ENCODE results near the gene LCOR. TPM values are rescaled to one million over a fixed set of nuclear protein-coding genes. Genes with fewer than 3 reads are reported as not detected.

LCOR gene
- total and polyA plus RNA-seq, 9 of the 15 experiments (the other 6 are each of a cell fraction or from before 2014, with no cell fraction given): 3.6 to 25.2 (median 14.4) TPM

DNA sequence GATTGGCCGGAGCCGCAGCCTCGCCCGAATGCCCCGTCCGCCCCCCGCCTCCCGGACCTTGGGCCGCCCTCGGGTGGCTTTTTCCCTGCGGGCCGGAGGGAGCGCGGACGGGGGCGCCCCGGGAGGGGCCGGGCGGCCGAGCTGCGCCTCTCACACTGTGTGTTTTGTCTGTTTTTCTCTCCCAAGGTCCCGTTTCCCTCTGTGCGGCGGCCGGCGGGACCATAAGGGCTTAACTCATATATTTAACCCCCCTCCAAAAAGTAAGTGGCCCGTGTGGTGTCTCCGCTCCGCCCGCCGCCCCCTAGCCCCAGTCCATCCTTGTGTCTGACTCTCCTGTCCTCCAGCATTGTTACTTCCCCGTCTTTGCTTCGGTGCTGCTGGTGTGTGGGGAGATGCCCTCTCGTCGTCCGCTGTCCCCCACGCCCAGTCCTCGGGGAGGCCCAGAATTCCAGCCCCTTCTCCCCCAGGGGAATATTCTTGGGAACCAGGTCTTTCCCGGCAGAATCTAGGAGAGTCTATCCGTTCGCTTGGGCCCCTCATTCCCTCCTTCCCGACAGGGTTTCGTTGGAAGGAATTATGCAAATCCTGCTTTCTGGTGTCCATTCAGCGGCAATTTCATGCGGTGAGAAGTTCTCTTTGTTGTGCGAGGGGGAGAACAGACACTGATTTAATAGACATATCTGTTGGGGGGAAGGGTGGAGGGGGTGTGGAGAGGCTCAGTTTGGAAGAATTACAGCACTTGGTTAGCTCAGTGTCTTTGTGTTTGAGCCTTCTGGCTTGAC lies 1.3 kb downstream of the LCOR start (continued):
- TF ChIP-seq FIP1L1 (IDR thresholded peaks at IDR 0.05; ENCODE audit: low read depth, low read length, poor library complexity, severe bottlenecking) (peak; percentile 23), FOSL1 (tag; conservative IDR thresholded peaks at IDR 0.05) (no peak), RCOR1 (IDR thresholded peaks at IDR 0.05; ENCODE audit: borderline replicate concordance in 1 of 2, low read depth in 2 of 2, low read length in 2 of 2) (0 out of 4 replicates have a peak, but pooled peaks of 1 of the 2 experiments have one; percentile 6), EZH2 (IDR thresholded peaks at IDR 0.05; ENCODE audit: borderline replicate concordance, low read depth, low read length) (no peak), SP1 (CRISPR knock-in tag; IDR thresholded peaks at IDR 0.05) (0 out of 2 replicates have a peak, but pooled peaks have one; percentile 32), NUFIP1 (IDR thresholded peaks at IDR 0.05; ENCODE audit: partially characterized antibody) (no peak), KLF13 (tag; IDR thresholded peaks at IDR 0.05; ENCODE audit: borderline replicate concordance, low read depth) (no peak), PHF21A (IDR thresholded peaks at IDR 0.05; ENCODE audit: borderline replicate concordance, low read depth) (peak; percentile 73; the same call in 1 of the 2 replicates), SNIP1 (IDR thresholded peaks at IDR 0.05; ENCODE audit: low read depth) (no peak), MYNN (IDR thresholded peaks at IDR 0.05) (no peak), MYNN (CRISPR knock-in tag; IDR thresholded peaks at IDR 0.05) (no peak), ZNF212 (CRISPR knock-in tag; IDR thresholded peaks at IDR 0.05) (no peak), RBFOX2 (IDR thresholded peaks at IDR 0.05; ENCODE audit: low read depth, low read length) (peak; percentile 63), HDGF (IDR thresholded peaks at IDR 0.05) (no peak), POLR2G (IDR thresholded peaks at IDR 0.05; ENCODE audit: low read depth, low read length) (peak; percentile 7; the same call in 1 of the 2 replicates), NCOA1 (IDR thresholded peaks at IDR 0.05; ENCODE audit: low read depth) (no peak), MAFK (IDR thresholded peaks at IDR 0.05; ENCODE audit: low read length) (no peak), DNMT1 (IDR thresholded peaks at IDR 0.05) (no peak), RBBP5 (IDR thresholded peaks at IDR 0.05; ENCODE audit: borderline replicate concordance, insufficient read depth, low read length, poor library complexity, severe bottlenecking) (peak; percentile 58)
- TF ChIP-seq, protein P1, sequence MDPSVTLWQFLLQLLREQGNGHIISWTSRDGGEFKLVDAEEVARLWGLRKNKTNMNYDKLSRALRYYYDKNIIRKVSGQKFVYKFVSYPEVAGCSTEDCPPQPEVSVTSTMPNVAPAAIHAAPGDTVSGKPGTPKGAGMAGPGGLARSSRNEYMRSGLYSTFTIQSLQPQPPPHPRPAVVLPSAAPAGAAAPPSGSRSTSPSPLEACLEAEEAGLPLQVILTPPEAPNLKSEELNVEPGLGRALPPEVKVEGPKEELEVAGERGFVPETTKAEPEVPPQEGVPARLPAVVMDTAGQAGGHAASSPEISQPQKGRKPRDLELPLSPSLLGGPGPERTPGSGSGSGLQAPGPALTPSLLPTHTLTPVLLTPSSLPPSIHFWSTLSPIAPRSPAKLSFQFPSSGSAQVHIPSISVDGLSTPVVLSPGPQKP (CRISPR knock-in tag; IDR thresholded peaks at IDR 0.05): no peak
- TF ChIP-seq, protein P2, sequence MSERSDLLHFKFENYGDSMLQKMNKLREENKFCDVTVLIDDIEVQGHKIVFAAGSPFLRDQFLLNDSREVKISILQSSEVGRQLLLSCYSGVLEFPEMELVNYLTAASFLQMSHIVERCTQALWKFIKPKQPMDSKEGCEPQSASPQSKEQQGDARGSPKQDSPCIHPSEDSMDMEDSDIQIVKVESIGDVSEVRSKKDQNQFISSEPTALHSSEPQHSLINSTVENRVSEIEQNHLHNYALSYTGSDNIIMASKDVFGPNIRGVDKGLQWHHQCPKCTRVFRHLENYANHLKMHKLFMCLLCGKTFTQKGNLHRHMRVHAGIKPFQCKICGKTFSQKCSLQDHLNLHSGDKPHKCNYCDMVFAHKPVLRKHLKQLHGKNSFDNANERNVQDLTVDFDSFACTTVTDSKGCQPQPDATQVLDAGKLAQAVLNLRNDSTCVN (CRISPR knock-in tag; IDR thresholded peaks at IDR 0.05): no peak
- TF ChIP-seq, protein P3, sequence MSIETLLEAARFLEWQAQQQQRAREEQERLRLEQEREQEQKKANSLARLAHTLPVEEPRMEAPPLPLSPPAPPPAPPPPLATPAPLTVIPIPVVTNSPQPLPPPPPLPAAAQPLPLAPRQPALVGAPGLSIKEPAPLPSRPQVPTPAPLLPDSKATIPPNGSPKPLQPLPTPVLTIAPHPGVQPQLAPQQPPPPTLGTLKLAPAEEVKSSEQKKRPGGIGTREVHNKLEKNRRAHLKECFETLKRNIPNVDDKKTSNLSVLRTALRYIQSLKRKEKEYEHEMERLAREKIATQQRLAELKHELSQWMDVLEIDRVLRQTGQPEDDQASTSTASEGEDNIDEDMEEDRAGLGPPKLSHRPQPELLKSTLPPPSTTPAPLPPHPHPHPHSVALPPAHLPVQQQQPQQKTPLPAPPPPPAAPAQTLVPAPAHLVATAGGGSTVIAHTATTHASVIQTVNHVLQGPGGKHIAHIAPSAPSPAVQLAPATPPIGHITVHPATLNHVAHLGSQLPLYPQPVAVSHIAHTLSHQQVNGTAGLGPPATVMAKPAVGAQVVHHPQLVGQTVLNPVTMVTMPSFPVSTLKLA (conservative IDR thresholded peaks at IDR 0.05): 0 out of 4 replicates have a peak, but pooled peaks of 1 of the 2 experiments have one; percentile 4
- TF ChIP-seq, protein P4, sequence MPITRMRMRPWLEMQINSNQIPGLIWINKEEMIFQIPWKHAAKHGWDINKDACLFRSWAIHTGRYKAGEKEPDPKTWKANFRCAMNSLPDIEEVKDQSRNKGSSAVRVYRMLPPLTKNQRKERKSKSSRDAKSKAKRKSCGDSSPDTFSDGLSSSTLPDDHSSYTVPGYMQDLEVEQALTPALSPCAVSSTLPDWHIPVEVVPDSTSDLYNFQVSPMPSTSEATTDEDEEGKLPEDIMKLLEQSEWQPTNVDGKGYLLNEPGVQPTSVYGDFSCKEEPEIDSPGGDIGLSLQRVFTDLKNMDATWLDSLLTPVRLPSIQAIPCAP (CRISPR knock-in tag; IDR thresholded peaks at IDR 0.05; ENCODE audit: borderline replicate concordance): no peak
